Measurements from ENCODE around the gene MYBBP1A.

GRCh38 chr17:4508207-4508606 lies 47.0 kb downstream of the MYBBP1A start:
- TF ChIP-seq GATA2 (IDR thresholded peaks at IDR 0.05; ENCODE audit: low read depth, low read length), result no peak
- TF ChIP-seq GATA3 (IDR thresholded peaks at IDR 0.05; ENCODE audit: low read depth, low read length), result no peak

Data from SH-SY5Y (cell line).